Duodenal mucosa (tissue), 2 donors: ENCODE results near the gene CRYZ.

Source experiments
- H3K27ac ChIP-seq: one replicate; pipeline ENCODE4 v1.7.0; 2013; ENCODE audit warnings: low read depth, low read length
- H3K27me3 ChIP-seq, 2 donors: one replicate each; pipeline ENCODE4 v1.7.0; 2013; ENCODE audit warnings: low read length in 2 of 2, control low read depth in 1 of 2; ENCODE audit not compliant: insufficient read depth in 2 of 2, control insufficient read depth in 1 of 2
- H3K36me3 ChIP-seq, 2 donors: one replicate each; pipeline ENCODE4 v1.7.0; 2013; ENCODE audit warnings: low read length in 2 of 2, control low read depth in 1 of 2; ENCODE audit not compliant: insufficient read depth in 2 of 2, control insufficient read depth in 1 of 2
- H3K4me1 ChIP-seq, 2 donors: one replicate each; pipeline ENCODE4 v1.7.0; 2013; ENCODE audit warnings: low read length in 2 of 2, control low read depth in 1 of 2; ENCODE audit not compliant: insufficient read depth in 2 of 2, control insufficient read depth in 1 of 2
- H3K4me3 ChIP-seq, 2 donors: one replicate each; pipeline ENCODE4 v1.7.0; 2013; ENCODE audit warnings: low read length in 2 of 2, low read depth in 1 of 2
- H3K9ac ChIP-seq, 2 donors: one replicate each; pipeline ENCODE4 v1.7.0; 2013; ENCODE audit warnings: low read length in 2 of 2, low read depth in 1 of 2
- H3K9me3 ChIP-seq, 2 donors: one replicate each; pipeline ENCODE4 v1.7.0; 2013; ENCODE audit warnings: low read length in 2 of 2, control low read depth in 1 of 2; ENCODE audit not compliant: control insufficient read depth in 1 of 2

The CRYZ gene

GRCh38 chr1:74714429-74715235 is 18.2 kb downstream of the CRYZ start:
- H3K9ac ChIP-seq = no peak overlapping the region
- H3K27ac ChIP-seq = no peak overlapping the region
- no peaks in the 10 kb centered on the region for H3K27me3 ChIP-seq
- H3K4me3 ChIP-seq = no peak overlapping the region
- H3K4me1 ChIP-seq = no peaks in the 10 kb centered on the region
- peaks cover 18 to 50% of the 10 kb centered on the region in 2 donors for H3K36me3 ChIP-seq
- no peaks in the 10 kb centered on the region for H3K9me3 ChIP-seq

DNA sequence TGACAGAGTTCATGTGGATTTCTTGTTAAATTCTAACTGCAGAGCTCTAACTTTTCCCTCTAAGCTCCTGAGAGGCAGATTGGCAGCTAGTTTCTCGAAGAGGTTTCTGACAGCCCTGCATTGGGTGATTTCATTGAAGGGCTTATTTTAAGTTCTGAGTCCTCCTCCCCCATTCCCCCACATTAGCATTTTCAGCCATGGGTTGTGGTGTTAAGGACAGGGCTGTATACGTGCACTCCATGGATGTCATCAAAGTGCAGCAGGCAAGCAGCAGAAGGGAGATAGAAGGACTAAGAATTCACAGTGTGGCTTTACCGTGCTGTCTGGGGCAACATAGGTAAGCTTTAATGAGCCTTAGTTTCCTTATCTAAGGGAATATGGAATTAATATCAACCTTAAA is 19.0 kb downstream of the CRYZ start:
- H3K27ac ChIP-seq = no peak overlapping the region
- H3K4me1 ChIP-seq = no peaks in the 10 kb centered on the region
- no peak overlapping the region for H3K4me3 ChIP-seq
- peaks cover 18 to 53% of the 10 kb centered on the region in 2 donors for H3K36me3 ChIP-seq
- no peaks in the 10 kb centered on the region for H3K27me3 ChIP-seq
- no peaks in the 10 kb centered on the region for H3K9me3 ChIP-seq
- H3K9ac ChIP-seq = no peak overlapping the region

GRCh38 chr1:74712881-74713280 is 20.0 kb downstream of the CRYZ start:
- no peak overlapping the region for H3K4me3 ChIP-seq
- no peak overlapping the region for H3K27ac ChIP-seq
- H3K27me3 ChIP-seq = no peaks in the 10 kb centered on the region
- H3K9ac ChIP-seq = no peak overlapping the region
- no peaks in the 10 kb centered on the region for H3K9me3 ChIP-seq
- no peaks in the 10 kb centered on the region for H3K4me1 ChIP-seq
- peaks cover 18 to 49% of the 10 kb centered on the region in 2 donors for H3K36me3 ChIP-seq

GRCh38 chr1:74703386-74704182 is 29.3 kb downstream of the CRYZ start:
- Histone ChIP-seq H3K4me1 (no peaks in the 10 kb centered on the region), H3K36me3 (peaks cover 13 to 27% of the 10 kb centered on the region in 2 donors), H3K27ac (no peak overlapping the region), H3K27me3 (no peaks in the 10 kb centered on the region), H3K9me3 (no peaks in the 10 kb centered on the region), H3K4me3 (no peak overlapping the region), H3K9ac (no peak overlapping the region)

GRCh38 chr1:74699331-74699730 is 33.5 kb downstream of the CRYZ start:
- Histone ChIP-seq H3K36me3 (peaks cover 2 to 9% of the 10 kb centered on the region in 2 donors), H3K27me3 (no peaks in the 10 kb centered on the region), H3K9me3 (no peaks in the 10 kb centered on the region), H3K27ac (no peak overlapping the region), H3K4me1 (no peaks in the 10 kb centered on the region), H3K9ac (no peak overlapping the region), H3K4me3 (no peak overlapping the region)

DNA sequence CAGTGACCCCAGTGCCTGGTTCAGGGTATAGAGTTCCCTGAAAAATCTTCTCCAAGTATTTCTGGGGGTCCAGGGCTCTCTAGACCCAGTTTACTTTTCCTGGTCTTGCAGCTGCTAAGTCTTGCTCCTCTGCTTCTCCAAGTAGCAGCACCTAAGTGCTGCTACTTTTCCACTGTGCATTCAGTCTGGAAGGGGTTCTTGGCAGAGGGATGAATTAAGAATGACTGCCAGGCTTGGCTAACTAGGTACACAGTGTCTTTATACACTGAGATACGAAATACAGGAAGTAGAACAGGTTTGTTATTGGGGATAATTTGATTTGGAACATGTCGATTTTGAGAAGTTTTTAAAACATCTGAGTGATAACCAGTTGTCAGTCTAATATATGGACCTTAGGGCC is 35.0 kb downstream of the CRYZ start:
- no peaks in the 10 kb centered on the region for H3K27me3 ChIP-seq
- H3K9ac ChIP-seq = no peak overlapping the region
- H3K4me1 ChIP-seq = no peaks in the 10 kb centered on the region
- H3K4me3 ChIP-seq = no peak overlapping the region
- H3K9me3 ChIP-seq = no peaks in the 10 kb centered on the region
- H3K27ac ChIP-seq = no peak overlapping the region
- H3K36me3 ChIP-seq = no peaks in the 10 kb centered on the region

GRCh38 chr1:74693473-74693872 is 39.4 kb downstream of the CRYZ start:
- H3K27me3 ChIP-seq = no peaks in the 10 kb centered on the region
- H3K9ac ChIP-seq = no peak overlapping the region
- no peaks in the 10 kb centered on the region for H3K4me1 ChIP-seq
- H3K36me3 ChIP-seq = no peaks in the 10 kb centered on the region
- no peaks in the 10 kb centered on the region for H3K9me3 ChIP-seq
- H3K4me3 ChIP-seq = no peak overlapping the region
- no peak overlapping the region for H3K27ac ChIP-seq

DNA sequence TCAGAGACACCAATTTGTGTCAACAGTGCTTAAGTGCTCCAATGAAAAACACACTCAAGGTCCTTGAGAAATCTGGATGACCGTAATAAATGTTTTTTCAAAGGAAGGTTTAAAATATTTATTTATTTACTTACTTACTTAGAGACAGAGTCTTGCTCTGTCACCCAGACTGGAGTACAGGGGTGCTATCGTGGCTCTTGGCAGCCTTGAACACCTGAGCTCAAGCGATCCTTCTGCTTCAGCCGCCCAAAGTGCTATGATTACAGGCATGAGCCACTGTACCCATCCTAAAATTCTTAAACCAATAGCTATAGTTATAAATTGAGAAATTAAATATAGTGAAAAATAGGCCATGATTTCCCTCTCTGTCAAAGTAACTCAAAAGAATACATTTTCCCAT is 41.9 kb downstream of the CRYZ start:
- no peaks in the 10 kb centered on the region for H3K36me3 ChIP-seq
- H3K9ac ChIP-seq = no peak overlapping the region
- H3K4me1 ChIP-seq = no peaks in the 10 kb centered on the region
- no peaks in the 10 kb centered on the region for H3K27me3 ChIP-seq
- no peak overlapping the region for H3K4me3 ChIP-seq
- H3K9me3 ChIP-seq = no peaks in the 10 kb centered on the region
- H3K27ac ChIP-seq = no peak overlapping the region

DNA sequence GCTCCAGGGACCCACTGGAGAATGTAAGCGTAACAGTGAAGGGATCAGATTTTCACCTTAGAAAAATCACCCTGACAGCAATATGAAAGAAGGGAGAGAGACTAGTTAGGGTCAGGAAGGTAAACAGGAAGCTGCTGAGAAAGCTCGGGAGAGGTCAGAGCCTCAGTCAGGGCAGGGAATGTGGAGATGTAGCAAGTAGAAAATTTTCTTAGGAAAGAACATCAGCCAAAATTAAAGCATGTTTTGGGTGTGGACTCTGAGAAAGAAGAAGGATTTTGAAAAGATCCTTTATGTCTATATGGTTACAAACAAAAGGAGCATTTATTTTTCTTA is 42.5 kb downstream of the CRYZ start:
- H3K27ac ChIP-seq = no peak overlapping the region

GRCh38 chr1:74689621-74690363 is 43.1 kb downstream of the CRYZ start:
- Histone ChIP-seq H3K9me3 (no peaks in the 10 kb centered on the region), H3K9ac (no peak overlapping the region), H3K27me3 (no peaks in the 10 kb centered on the region), H3K4me1 (no peaks in the 10 kb centered on the region), H3K36me3 (no peaks in the 10 kb centered on the region), H3K4me3 (no peak overlapping the region), H3K27ac (no peak overlapping the region)

More for the DNA sequence above, 42.5 kb downstream of the CRYZ start:
- H3K4me3 ChIP-seq = no peak overlapping the region
- H3K9ac ChIP-seq = no peak overlapping the region
- H3K27me3 ChIP-seq = no peaks in the 10 kb centered on the region
- H3K4me1 ChIP-seq = no peaks in the 10 kb centered on the region
- no peaks in the 10 kb centered on the region for H3K36me3 ChIP-seq
- H3K9me3 ChIP-seq = no peaks in the 10 kb centered on the region
